Measurements from ENCODE around the gene JARID2.

DNA sequence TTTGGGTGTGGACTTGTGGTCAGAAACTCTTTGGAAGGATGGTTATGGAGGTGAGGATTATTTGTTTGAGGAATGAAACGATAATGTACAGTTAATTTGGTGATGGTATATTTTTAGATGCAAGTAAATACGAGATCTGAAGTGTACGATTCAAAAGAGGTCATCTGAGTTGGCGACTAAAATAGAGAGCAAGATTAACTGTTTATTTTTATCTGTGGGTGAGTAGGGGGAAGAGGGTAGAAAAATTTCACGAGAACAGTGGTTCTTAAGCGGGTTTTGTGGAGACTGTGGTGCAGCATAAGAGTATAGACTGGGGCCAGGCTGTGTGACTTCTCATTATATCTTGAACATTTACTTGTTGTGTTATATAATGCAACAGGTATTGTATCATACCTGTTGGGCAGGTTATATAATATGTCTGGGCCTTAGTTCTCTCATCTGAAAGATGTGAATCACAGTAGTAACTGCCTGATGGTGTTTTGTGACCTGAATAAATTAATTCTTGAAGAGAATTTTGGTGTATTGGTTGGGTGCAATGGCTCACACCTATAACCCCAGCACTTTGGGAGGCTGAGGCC, 171.2 kb downstream of the JARID2 start:
- TF ChIP-seq, protein P1, sequence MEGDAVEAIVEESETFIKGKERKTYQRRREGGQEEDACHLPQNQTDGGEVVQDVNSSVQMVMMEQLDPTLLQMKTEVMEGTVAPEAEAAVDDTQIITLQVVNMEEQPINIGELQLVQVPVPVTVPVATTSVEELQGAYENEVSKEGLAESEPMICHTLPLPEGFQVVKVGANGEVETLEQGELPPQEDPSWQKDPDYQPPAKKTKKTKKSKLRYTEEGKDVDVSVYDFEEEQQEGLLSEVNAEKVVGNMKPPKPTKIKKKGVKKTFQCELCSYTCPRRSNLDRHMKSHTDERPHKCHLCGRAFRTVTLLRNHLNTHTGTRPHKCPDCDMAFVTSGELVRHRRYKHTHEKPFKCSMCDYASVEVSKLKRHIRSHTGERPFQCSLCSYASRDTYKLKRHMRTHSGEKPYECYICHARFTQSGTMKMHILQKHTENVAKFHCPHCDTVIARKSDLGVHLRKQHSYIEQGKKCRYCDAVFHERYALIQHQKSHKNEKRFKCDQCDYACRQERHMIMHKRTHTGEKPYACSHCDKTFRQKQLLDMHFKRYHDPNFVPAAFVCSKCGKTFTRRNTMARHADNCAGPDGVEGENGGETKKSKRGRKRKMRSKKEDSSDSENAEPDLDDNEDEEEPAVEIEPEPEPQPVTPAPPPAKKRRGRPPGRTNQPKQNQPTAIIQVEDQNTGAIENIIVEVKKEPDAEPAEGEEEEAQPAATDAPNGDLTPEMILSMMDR (IDR thresholded peaks at IDR 0.05), result no peak
- TF ChIP-seq EZH2 (IDR thresholded peaks at IDR 0.05), result no peak
